ENCODE data around the gene PIGC. TPM values are rescaled to one million over a fixed set of nuclear protein-coding genes. Genes with fewer than 3 reads are reported as not detected.

The PIGC gene
- total RNA-seq, 1 experiment from 2014 or later: 17.5 TPM

- Histone ChIP-seq H3K23me2 (ENCODE audit: insufficient read length, low read depth, low read length, poor library complexity, severe bottlenecking) (no peaks in the 10 kb centered on the region), H3K79me1 (ENCODE audit: insufficient read depth, low read depth, low read length, poor library complexity, severe bottlenecking) (no peaks in the 10 kb centered on the region), H3K4ac (ENCODE audit: low read depth, low read length) (no peak overlapping the region), H3K18ac (ENCODE audit: insufficient read length, low read depth, low read length) (no peak overlapping the region), H4K20me1 (ENCODE audit: control insufficient read depth, insufficient read depth, insufficient read length) (no peaks in the 10 kb centered on the region), H3K27ac (ENCODE audit: insufficient read length, low read depth, low read length) (no peak overlapping the region), H3K56ac (ENCODE audit: insufficient read length, low read depth, low read length) (no peak overlapping the region), H3K4me1 (ENCODE audit: insufficient read depth, low read length) (peaks cover 4% of the 10 kb centered on the region; the same call in 1 of the 2 replicates), H4K91ac (ENCODE audit: insufficient read length, low read depth, low read length) (no peak overlapping the region), H3K4me2 (ENCODE audit: insufficient read depth, insufficient read length, low read length) (no peak overlapping the region), H4K5ac (ENCODE audit: insufficient read length, low read depth, low read length) (no peak overlapping the region), H3K23ac (ENCODE audit: insufficient read length, low read depth, low read length) (no peak overlapping the region), H2BK120ac (ENCODE audit: low read depth, low read length, poor library complexity, severe bottlenecking) (no peak overlapping the region), H2AK5ac (ENCODE audit: insufficient read length, low read length) (no peak overlapping the region), H4K8ac (replicated peaks; ENCODE audit: insufficient read length, low read depth, low read length) (no peak overlapping the region), H2BK15ac (ENCODE audit: low read depth, low read length) (no peak overlapping the region), H3K79me2 (ENCODE audit: insufficient read depth, low read length) (no peaks in the 10 kb centered on the region), H3K9me3 (ENCODE audit: control insufficient read depth, low read depth, low read length) (no peaks in the 10 kb centered on the region), H3K27me3 (ENCODE audit: insufficient read depth, low read length) (no peaks in the 10 kb centered on the region), H2BK5ac (ENCODE audit: insufficient read length, low read length) (no peak overlapping the region), H2BK20ac (ENCODE audit: low read depth, low read length, poor library complexity, severe bottlenecking) (no peak overlapping the region), H3T11ph (ENCODE audit: low read length) (no peak overlapping the region), H3K9ac (ENCODE audit: extremely low read depth, insufficient read length, low read length) (no peak overlapping the region), H2BK12ac (ENCODE audit: insufficient read length, low read depth, low read length) (no peak overlapping the region), H3K14ac (ENCODE audit: insufficient read depth, low read length) (no peak overlapping the region), H2AFZ (ENCODE audit: low read length) (no peak overlapping the region)
- H3K27ac Mint-ChIP-seq: peak overlapping the region in 1 of 3 experiments; percentile 37; a peak in 1 of 7 replicates
- no CpG with 5 or more reads among the region's 4 CpGs for WGBS (ENCODE audit: extremely low coverage, insufficient read length, low lambda C conversion rate)
- no peaks in the 10 kb centered on the region for H3K36me3 Mint-ChIP-seq (ENCODE audit: insufficient read depth in 1 of 3, low read depth in 3 of 3)
- no peaks in the 10 kb centered on the region for H3K9me3 Mint-ChIP-seq
- H3K4me3 Mint-ChIP-seq: no peak overlapping the region
- no peaks in the 10 kb centered on the region for H3K27me3 Mint-ChIP-seq (ENCODE audit: low read depth)
- no peak for TF ChIP-seq CTCF (conservative IDR thresholded peaks at IDR 0.05)
- peaks cover 38 to 45% of the 10 kb centered on the region in 2 experiments for H3K4me1 Mint-ChIP-seq
- no peak for DNase-seq
Measured at GRCh38 chr1:172394141-172394751, 49.6 kb downstream of the PIGC start.

Data from H9 (cell line).